Naive thymus-derived CD8-positive, alpha-beta T cell (primary cell): ENCODE results near the gene HTD2. TPM values are rescaled to one million over a fixed set of nuclear protein-coding genes. Genes with fewer than 3 reads are reported as not detected.
"Not testable (repeated sequence)": the region's sequence is repeated elsewhere in the genome, so short reads cannot be mapped to it uniquely, and the experiment has no call there.

Experiments
- ATAC-seq, 2 donors: fragments of 150-1000 bp; cut with Tn5 transposase in 1 of 2; sonication (Bioruptor Pico), chemical (Tn5 transposase) in 1 of 2; 1 replicate in 1 of 2; 2 replicates in 1 of 2; pipeline ENCODE4 v1.10.0; 2021; ENCODE audit warnings: mild to moderate bottlenecking in 2 of 2, moderate library complexity in 2 of 2
- POLR2A ChIA-PET: fragments of 350-600 bp; sonication (Branson Sonifier 250); formaldehyde crosslinking; loops from one replicate; lab custom pipeline; 2021; ENCODE audit warnings: antibody characterized with exemption; lab: Charles Lee
- DNase-seq, 10 donors: peaks; one replicate each; pipeline versions ENCODE4 v3.0.0 to v3.0.0-alpha.2; 2020 to 2022
- H3K27ac Mint-ChIP-seq, 10 donors: one replicate each; pipeline ENCODE4 v1.8.0; 2020 to 2022; ENCODE audit warnings: mild to moderate bottlenecking in 10 of 10, mixed read lengths in 10 of 10, moderate library complexity in 4 of 10, inconsistent platforms in 1 of 10
- H3K27me3 Mint-ChIP-seq, 5 donors: one replicate each; pipeline ENCODE4 v1.8.0; 2021 to 2022; ENCODE audit warnings: mixed read lengths in 5 of 5
- H3K36me3 Mint-ChIP-seq, 3 donors: one replicate each; pipeline ENCODE4 v1.8.0; 2020 to 2022; ENCODE audit warnings: mixed read lengths in 3 of 3, mild to moderate bottlenecking in 2 of 3, inconsistent platforms in 1 of 3
- H3K4me1 Mint-ChIP-seq, 4 donors: one replicate each; pipeline ENCODE4 v1.8.0; 2021 to 2022; ENCODE audit warnings: mixed read lengths in 4 of 4
- H3K4me3 Mint-ChIP-seq, 10 donors: one replicate each; pipeline ENCODE4 v1.8.0; 2020 to 2022; ENCODE audit warnings: mild to moderate bottlenecking in 10 of 10, mixed read lengths in 10 of 10, moderate library complexity in 6 of 10, inconsistent platforms in 1 of 10
- H3K9me3 Mint-ChIP-seq, 9 donors: one replicate each; pipeline ENCODE4 v1.8.0; 2020 to 2022; ENCODE audit warnings: mixed read lengths in 9 of 9, mild to moderate bottlenecking in 3 of 9, inconsistent platforms in 1 of 9, moderate library complexity in 1 of 9
- polyA plus RNA-seq, 3 donors: library from polyadenylated mRNA; unstranded; fragments of 300-500 nt; fragmentation: Illumina TruSeq; gene quantifications; one replicate each; pipeline ENCODE4 v1.2.3, GENCODE V29; 2021
- total RNA-seq, 8 experiments: library from RNA in 2 of 8; stranded (reverse) in 2 of 8; gene quantifications; one replicate each; pipeline ENCODE4 v1.2.3 and lab custom pipeline; 2021 to 2026

HTD2 gene
- total and polyA plus RNA-seq, 5 experiments from 2014 or later: 6.4 to 31.2 (median 17.4) TPM

- H3K27ac Mint-ChIP-seq: peak overlapping the region in 1 of 10 donors; percentile 80
- DNase-seq (no peak), ATAC-seq (no peak)
- H3K27me3 Mint-ChIP-seq: no peaks in the 10 kb centered on the region
- H3K4me1 Mint-ChIP-seq: peaks cover 20 to 69% (median 41%) of the 10 kb centered on the region in 4 donors
- peak overlapping the region in 2 of 10 donors; percentile 12 to 43 for H3K4me3 Mint-ChIP-seq
- H3K36me3 Mint-ChIP-seq: peaks cover 0 to 21% (median 12%) of the 10 kb centered on the region in 3 donors
- POLR2A ChIA-PET: no interaction called here
- H3K9me3 Mint-ChIP-seq: no peaks in the 10 kb centered on the region
These were observed 30.0 kb downstream of the HTD2 start for GRCh38 chr3:58336135-58336882.

- Mint-ChIP-seq H3K4me3 (no peak overlapping the region), H3K4me1 (peaks cover 17 to 66% (median 37%) of the 10 kb centered on the region in 4 donors), H3K9me3 (no peaks in the 10 kb centered on the region), H3K27ac (no peak overlapping the region), H3K27me3 (no peaks in the 10 kb centered on the region), H3K36me3 (peaks cover 0 to 29% (median 12%) of the 10 kb centered on the region in 3 donors)
- DNase-seq: no peak
- POLR2A ChIA-PET: no interaction called here
- ATAC-seq: no peak
These were observed 30.9 kb downstream of the HTD2 start for GRCh38 chr3:58337190-58337589.

- not testable (repeated sequence) for H3K27me3 Mint-ChIP-seq, H3K4me3 Mint-ChIP-seq, H3K9me3 Mint-ChIP-seq, ATAC-seq, DNase-seq
- POLR2A ChIA-PET: interaction anchor here (0.7 to 1.3 kb wide), 2 partner anchors 13 to 33 kb away, joined by 3 to 5 read pairs; no protein-coding TSS in a partner anchor
- H3K36me3 Mint-ChIP-seq: peaks cover 0 to 39% (median 15%) of the 10 kb centered on the region in 3 donors
- peak overlapping the region in 2 of 10 donors; percentile 34 to 48 for H3K27ac Mint-ChIP-seq
- H3K4me1 Mint-ChIP-seq: peaks cover 14 to 69% (median 28%) of the 10 kb centered on the region in 4 donors
These were observed 32.8 kb downstream of the HTD2 start for GRCh38 chr3:58339146-58339545.

GRCh38 chr3:58340594-58341244 lies 34.4 kb downstream of the HTD2 start:
- ATAC-seq (no peak), DNase-seq (no peak)
- Mint-ChIP-seq H3K9me3 (no peaks in the 10 kb centered on the region), H3K36me3 (peaks cover 0 to 41% (median 15%) of the 10 kb centered on the region in 3 donors), H3K27ac (peak overlapping the region in 2 of 10 donors; percentile 31 to 51), H3K4me1 (peaks cover 11 to 59% (median 17%) of the 10 kb centered on the region in 4 donors), H3K27me3 (no peaks in the 10 kb centered on the region), H3K4me3 (peak overlapping the region in 1 of 10 donors; percentile 12)
- POLR2A ChIA-PET: interaction anchor here (0.7 kb wide), 2 partner anchors 63 to 183 kb away, joined by 3 to 6 read pairs; no protein-coding TSS in a partner anchor

GRCh38 chr3:58341376-58341775 lies 35.1 kb downstream of the HTD2 start:
- Mint-ChIP-seq H3K4me3 (no peak overlapping the region), H3K36me3 (peaks cover 0 to 38% (median 15%) of the 10 kb centered on the region in 3 donors), H3K27ac (peak overlapping the region in 1 of 10 donors; percentile 59), H3K4me1 (peaks cover 12 to 59% (median 14%) of the 10 kb centered on the region in 4 donors), H3K27me3 (no peaks in the 10 kb centered on the region), H3K9me3 (no peaks in the 10 kb centered on the region)
- ATAC-seq: no peak
- DNase-seq: no peak
- POLR2A ChIA-PET: no interaction called here

- POLR2A ChIA-PET: no interaction called here
- H3K27me3 Mint-ChIP-seq: no peaks in the 10 kb centered on the region
- H3K4me1 Mint-ChIP-seq: peaks cover 9 to 53% (median 12%) of the 10 kb centered on the region in 4 donors
- H3K36me3 Mint-ChIP-seq: peaks cover 0 to 38% (median 19%) of the 10 kb centered on the region in 3 donors
- ATAC-seq (no peak), DNase-seq (no peak)
- no peaks in the 10 kb centered on the region for H3K9me3 Mint-ChIP-seq
- H3K27ac Mint-ChIP-seq: no peak overlapping the region
- no peak overlapping the region for H3K4me3 Mint-ChIP-seq
These were observed 36.4 kb downstream of the HTD2 start for GRCh38 chr3:58342676-58343075.

- POLR2A ChIA-PET: no interaction called here
- no peaks in the 10 kb centered on the region for H3K9me3 Mint-ChIP-seq
- H3K27ac Mint-ChIP-seq: no peak overlapping the region
- no peak for ATAC-seq
- H3K4me1 Mint-ChIP-seq: peaks cover 16 to 68% (median 24%) of the 10 kb centered on the region in 4 donors
- H3K4me3 Mint-ChIP-seq: no peak overlapping the region
- peaks cover 0 to 28% (median 17%) of the 10 kb centered on the region in 3 donors for H3K36me3 Mint-ChIP-seq
- H3K27me3 Mint-ChIP-seq: no peaks in the 10 kb centered on the region
- no peak for DNase-seq
These were observed 39.1 kb downstream of the HTD2 start for GRCh38 chr3:58345457-58345856.

GRCh38 chr3:58346368-58346767 lies 40.0 kb downstream of the HTD2 start:
- no peak for DNase-seq
- POLR2A ChIA-PET: no interaction called here
- Mint-ChIP-seq H3K9me3 (no peaks in the 10 kb centered on the region), H3K27ac (peak overlapping the region in 1 of 10 donors; percentile 82), H3K4me3 (peak overlapping the region in 2 of 10 donors; percentile 1 to 19), H3K27me3 (no peaks in the 10 kb centered on the region), H3K36me3 (peaks cover 0 to 19% (median 12%) of the 10 kb centered on the region in 3 donors), H3K4me1 (peaks cover 17 to 69% (median 27%) of the 10 kb centered on the region in 4 donors)
- no peak for ATAC-seq

GRCh38 chr3:58347984-58348383 lies 41.7 kb downstream of the HTD2 start:
- POLR2A ChIA-PET: no interaction called here
- DNase-seq (no peak), ATAC-seq (no peak)
- Mint-ChIP-seq H3K27ac (no peak overlapping the region), H3K4me3 (no peak overlapping the region), H3K27me3 (no peaks in the 10 kb centered on the region), H3K36me3 (peaks cover 0 to 14% (median 10%) of the 10 kb centered on the region in 3 donors), H3K4me1 (peaks cover 22 to 78% (median 35%) of the 10 kb centered on the region in 4 donors), H3K9me3 (no peaks in the 10 kb centered on the region)

GRCh38 chr3:58349792-58350626 lies 43.7 kb downstream of the HTD2 start:
- DNase-seq (no peak), ATAC-seq (peak in 1 of 2 donors; percentile 59)
- Mint-ChIP-seq H3K27me3 (no peaks in the 10 kb centered on the region), H3K4me1 (peaks cover 28 to 85% (median 47%) of the 10 kb centered on the region in 4 donors), H3K4me3 (peak overlapping the region in 3 of 10 donors; percentile 10 to 52 (median 11)), H3K36me3 (peaks cover 0 to 10% (median 8%) of the 10 kb centered on the region in 3 donors), H3K9me3 (no peaks in the 10 kb centered on the region), H3K27ac (peak overlapping the region in 4 of 10 donors; percentile 9 to 46 (median 23))
- POLR2A ChIA-PET: interaction anchor here (0.6 to 0.9 kb wide), 2 partner anchors 17 to 87 kb away, joined by 3 read pairs; partner anchors contain the start of gene PXK

GRCh38 chr3:58350627-58351013 lies 44.3 kb downstream of the HTD2 start:
- DNase-seq: no peak
- no peak for ATAC-seq
- no peaks in the 10 kb centered on the region for H3K27me3 Mint-ChIP-seq
- H3K36me3 Mint-ChIP-seq: peaks cover 0 to 10% (median 8%) of the 10 kb centered on the region in 3 donors
- peak overlapping the region in 1 of 10 donors; percentile 21 for H3K4me3 Mint-ChIP-seq
- POLR2A ChIA-PET: interaction anchor here (0.9 kb wide), 1 partner anchor 17 kb away, joined by 3 read pairs; the partner anchor contains the start of gene PXK
- H3K4me1 Mint-ChIP-seq: peaks cover 27 to 90% (median 48%) of the 10 kb centered on the region in 4 donors
- H3K27ac Mint-ChIP-seq: peak overlapping the region in 3 of 10 donors; percentile 9 to 46 (median 12)
- no peaks in the 10 kb centered on the region for H3K9me3 Mint-ChIP-seq

- H3K4me3 Mint-ChIP-seq: peak overlapping the region in 2 of 10 donors; percentile 31 to 45
These were observed 45.6 kb downstream of the HTD2 start for GRCh38 chr3:58351920-58352319.

More at GRCh38 chr3:58351920-58352319, 45.6 kb downstream of the HTD2 start:
- peak overlapping the region in 3 of 10 donors; percentile 27 to 58 (median 42) for H3K27ac Mint-ChIP-seq
- no peaks in the 10 kb centered on the region for H3K9me3 Mint-ChIP-seq
- H3K27me3 Mint-ChIP-seq: no peaks in the 10 kb centered on the region
- DNase-seq (no peak), ATAC-seq (no peak)
- H3K36me3 Mint-ChIP-seq: peaks cover 0 to 10% (median 8%) of the 10 kb centered on the region in 3 donors
- H3K4me1 Mint-ChIP-seq: peaks cover 21 to 93% (median 44%) of the 10 kb centered on the region in 4 donors
- POLR2A ChIA-PET: interaction anchor here (1.1 kb wide), 1 partner anchor 13 kb away, joined by 3 read pairs; no protein-coding TSS in a partner anchor
